ENCODE data around the gene NDUFS3.

- TF ChIP-seq CTCF (IDR thresholded peaks at IDR 0.05) (no peak), POLR2AphosphoS5 (IDR thresholded peaks at IDR 0.05) (no peak)
These were observed 7.0 kb upstream of the NDUFS3 start for GRCh38 chr11:47571895-47572294.
